HG03460 (cell line): Measurements from ENCODE around the gene ELP2.
"Not testable (repeated sequence)": the region's sequence is repeated elsewhere in the genome, so short reads cannot be mapped to it uniquely, and the experiment has no call there.

ENCODE experiments used
- ATAC-seq: cut with Tn5 transposase; IDR thresholded peaks from one replicate; pipeline ENCODE4 v1.9.1; 2021; ENCODE audit not compliant: unreplicated experiment

The ELP2 gene, protein sequence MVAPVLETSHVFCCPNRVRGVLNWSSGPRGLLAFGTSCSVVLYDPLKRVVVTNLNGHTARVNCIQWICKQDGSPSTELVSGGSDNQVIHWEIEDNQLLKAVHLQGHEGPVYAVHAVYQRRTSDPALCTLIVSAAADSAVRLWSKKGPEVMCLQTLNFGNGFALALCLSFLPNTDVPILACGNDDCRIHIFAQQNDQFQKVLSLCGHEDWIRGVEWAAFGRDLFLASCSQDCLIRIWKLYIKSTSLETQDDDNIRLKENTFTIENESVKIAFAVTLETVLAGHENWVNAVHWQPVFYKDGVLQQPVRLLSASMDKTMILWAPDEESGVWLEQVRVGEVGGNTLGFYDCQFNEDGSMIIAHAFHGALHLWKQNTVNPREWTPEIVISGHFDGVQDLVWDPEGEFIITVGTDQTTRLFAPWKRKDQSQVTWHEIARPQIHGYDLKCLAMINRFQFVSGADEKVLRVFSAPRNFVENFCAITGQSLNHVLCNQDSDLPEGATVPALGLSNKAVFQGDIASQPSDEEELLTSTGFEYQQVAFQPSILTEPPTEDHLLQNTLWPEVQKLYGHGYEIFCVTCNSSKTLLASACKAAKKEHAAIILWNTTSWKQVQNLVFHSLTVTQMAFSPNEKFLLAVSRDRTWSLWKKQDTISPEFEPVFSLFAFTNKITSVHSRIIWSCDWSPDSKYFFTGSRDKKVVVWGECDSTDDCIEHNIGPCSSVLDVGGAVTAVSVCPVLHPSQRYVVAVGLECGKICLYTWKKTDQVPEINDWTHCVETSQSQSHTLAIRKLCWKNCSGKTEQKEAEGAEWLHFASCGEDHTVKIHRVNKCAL

DNA sequence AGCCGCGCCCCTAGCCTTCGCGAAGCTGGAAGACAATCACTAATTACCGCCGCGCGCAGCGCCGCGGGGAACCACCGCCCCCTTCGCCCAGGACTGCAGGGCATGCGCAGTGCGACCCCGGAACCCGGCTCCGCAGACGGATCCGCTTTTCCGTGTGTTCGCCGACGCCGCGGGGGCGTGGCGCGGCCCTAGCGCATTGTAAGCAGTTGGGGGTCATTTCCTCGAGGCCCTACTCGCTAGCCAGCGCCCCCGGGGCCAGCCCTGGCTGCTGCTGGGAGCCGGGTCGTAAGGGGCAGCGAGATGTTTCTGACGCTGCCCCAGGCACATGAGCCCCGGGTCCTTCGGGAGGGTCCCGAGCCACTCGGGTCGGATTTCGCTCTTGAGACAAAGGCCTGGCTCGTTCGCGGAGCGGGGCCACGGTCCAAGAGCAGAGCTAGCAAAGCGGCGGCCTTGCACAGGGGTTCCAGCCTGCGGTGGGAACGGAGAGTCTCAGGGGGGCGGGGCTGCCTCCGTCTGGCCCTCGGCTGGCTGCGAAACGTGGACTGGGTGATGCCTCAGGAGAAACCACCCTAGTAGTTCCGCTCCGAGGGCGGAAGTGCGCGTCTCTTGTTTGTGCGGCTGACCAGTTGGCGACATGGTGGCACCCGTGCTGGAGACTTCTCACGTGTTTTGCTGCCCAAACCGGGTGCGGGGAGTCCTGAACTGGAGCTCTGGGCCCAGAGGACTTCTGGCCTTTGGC lies at the start of gene ELP2, which contains the start of gene SLC39A6:
ELP2 (plus strand) TSS at position 600 of the 739 bp plus-strand sequence; CDS start at position 635, 35 bp downstream.
SLC39A6 (minus strand) TSS at position 41 of the 739 bp plus-strand sequence. CDS start 2,333 bp downstream, outside the sequence.
- peak; percentile 90 for ATAC-seq

- ATAC-seq: not testable (repeated sequence)
Measured at GRCh38 chr18:36081118-36081517, 48.6 kb upstream of the ELP2 start.

DNA sequence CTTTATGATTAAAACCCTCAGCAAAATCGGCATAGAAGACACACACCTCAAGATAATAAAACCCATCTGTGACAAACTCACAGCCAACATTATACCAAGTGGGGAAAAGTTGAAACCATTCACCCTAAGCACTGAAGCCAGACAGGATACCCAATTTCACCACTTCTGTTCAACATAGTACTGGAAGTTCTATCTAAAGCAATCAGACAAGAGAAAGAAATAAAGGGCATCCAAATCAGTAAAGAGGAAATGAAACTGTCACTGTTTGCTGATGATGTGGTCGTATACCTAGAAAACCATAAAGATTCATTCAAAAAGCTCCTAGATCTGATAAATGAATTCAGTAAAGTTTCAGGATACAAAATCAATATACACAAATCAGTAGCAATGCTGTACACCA lies 46.0 kb upstream of the ELP2 start:
- ATAC-seq: peak; percentile 56

- ATAC-seq: no peak
Measured at GRCh38 chr18:36085195-36085594, 44.5 kb upstream of the ELP2 start.

- ATAC-seq: no peak
Measured at GRCh38 chr18:36086186-36086585, 43.5 kb upstream of the ELP2 start.

- ATAC-seq: no peak
Measured at GRCh38 chr18:36088256-36088655, 41.4 kb upstream of the ELP2 start.

GRCh38 chr18:36089001-36089400 lies 40.7 kb upstream of the ELP2 start:
- no peak for ATAC-seq

GRCh38 chr18:36092116-36092515 lies 37.6 kb upstream of the ELP2 start:
- not testable (repeated sequence) for ATAC-seq

DNA sequence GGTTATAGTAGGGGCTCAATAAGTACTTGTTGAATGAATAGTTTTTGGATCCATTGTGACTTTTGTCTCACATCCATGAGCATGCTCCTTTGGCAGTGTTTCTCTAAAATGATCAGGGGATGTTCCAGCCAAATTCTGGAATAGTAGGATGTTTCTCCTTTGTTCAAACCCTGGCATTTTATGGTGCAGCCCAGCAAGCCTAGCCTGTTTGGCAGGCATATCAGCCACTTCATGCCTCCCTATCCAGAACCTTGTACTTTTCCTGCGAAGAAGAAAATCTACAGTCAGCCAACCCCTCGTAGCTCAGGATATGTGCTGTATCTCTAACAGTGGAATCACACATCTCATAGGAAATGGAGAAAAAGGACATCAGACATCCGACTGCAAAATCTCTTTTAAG lies 35.3 kb upstream of the ELP2 start:
- no peak for ATAC-seq

DNA sequence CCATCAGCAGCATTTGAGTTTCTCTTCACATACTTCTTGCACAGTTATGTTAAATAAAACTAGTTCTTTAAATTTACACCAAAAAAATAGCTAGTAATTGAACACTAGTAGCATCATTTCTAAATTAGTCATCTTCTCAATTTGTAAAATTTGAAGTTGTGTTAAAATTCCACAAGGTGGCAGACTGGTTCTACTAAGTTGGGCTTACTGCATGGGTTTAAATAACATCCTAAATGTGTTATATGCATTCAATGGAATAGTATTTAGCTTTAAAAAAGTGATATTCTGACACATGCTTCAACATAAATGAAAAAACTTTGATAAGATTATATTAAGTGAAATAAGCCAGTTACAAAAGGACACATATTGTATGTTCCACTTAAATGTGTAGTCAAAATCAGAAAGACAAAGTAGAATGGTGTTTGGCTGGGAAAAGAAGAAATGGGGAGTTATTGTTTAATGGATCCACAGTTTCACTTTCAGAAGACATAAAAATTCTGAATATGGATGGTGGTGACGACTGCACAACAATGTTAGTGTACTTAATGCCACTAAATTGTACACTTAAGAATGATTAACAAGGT lies 33.7 kb upstream of the ELP2 start:
- ATAC-seq: no peak

DNA sequence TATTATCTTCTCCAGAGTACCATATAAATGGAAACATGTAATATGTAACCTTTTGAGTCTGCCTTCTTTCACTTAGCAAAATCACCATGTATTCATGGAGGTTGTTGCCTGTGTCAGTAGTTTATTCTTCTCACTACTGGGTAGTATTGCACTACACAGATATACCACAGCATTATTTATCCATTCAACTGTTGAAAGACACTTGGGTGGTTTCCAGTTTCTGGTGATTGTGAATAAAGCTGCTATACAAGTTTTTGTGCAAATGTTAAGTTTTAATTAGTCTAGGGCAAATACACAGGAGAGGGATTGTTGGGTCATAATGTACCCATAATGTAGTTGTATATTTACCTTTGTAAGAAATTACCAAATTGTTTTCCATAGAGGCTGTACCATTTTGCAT lies 32.7 kb upstream of the ELP2 start:
- no peak for ATAC-seq

GRCh38 chr18:36099311-36099710 lies 30.4 kb upstream of the ELP2 start:
- ATAC-seq: no peak

GRCh38 chr18:36101943-36102342 lies 27.8 kb upstream of the ELP2 start:
- no peak for ATAC-seq

GRCh38 chr18:36104749-36105148 lies 24.9 kb upstream of the ELP2 start:
- no peak for ATAC-seq

DNA sequence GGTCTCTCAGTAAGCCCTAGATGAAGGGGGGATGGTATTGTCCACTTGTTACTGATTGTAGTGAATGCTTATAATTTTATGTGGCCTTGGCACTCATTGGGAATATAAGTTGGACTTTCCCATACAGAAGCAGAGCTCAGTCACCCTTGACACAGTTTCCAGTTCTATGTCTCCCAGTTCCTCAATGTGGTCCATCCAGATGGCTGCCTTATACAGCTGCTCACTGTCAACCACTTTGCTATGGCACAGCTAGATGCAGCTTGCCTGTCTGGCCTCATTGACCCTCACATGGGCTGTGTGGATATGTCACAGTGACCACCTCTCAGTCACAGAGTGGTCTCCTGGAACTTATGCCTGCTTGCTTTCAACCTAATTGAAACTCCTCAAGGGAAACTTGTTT lies 22.2 kb upstream of the ELP2 start:
- ATAC-seq: no peak

GRCh38 chr18:36108196-36108595 lies 21.5 kb upstream of the ELP2 start:
- no peak for ATAC-seq

GRCh38 chr18:36108601-36109000 lies 21.1 kb upstream of the ELP2 start:
- ATAC-seq: no peak

GRCh38 chr18:36109737-36110136 lies 20.0 kb upstream of the ELP2 start:
- ATAC-seq: no peak

GRCh38 chr18:36112302-36112701 lies 17.4 kb upstream of the ELP2 start:
- ATAC-seq: no peak

DNA sequence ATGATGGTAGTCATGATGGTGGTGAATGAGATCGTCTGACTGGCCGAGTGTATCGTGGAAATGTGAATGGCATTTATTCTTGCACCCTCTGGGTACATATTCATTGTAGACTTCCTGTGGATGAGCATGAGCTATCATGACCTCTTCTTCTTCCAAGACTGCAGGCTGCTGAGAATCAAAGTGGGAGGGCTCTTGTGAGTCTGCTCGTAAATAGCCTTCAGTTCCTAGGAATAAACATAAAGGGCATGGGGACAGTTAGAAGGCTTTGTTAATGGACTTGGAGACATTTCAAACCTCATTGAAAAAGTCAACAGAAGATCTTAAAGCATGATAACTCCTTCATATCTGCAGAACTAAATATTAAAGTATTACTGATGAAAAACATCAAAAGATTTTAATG lies 15.4 kb upstream of the ELP2 start:
- ATAC-seq: no peak

- ATAC-seq: no peak
Measured at GRCh38 chr18:36114738-36115137, 15.0 kb upstream of the ELP2 start.
